GM12892 (cell line): ENCODE results near the gene PACSIN1.

Experiments used
- POLR2A ChIP-seq: IDR thresholded peaks from 2 replicates; pipeline ENCODE4 v1.6.1; 2011; ENCODE audit warnings: low read depth, low read length, control low read depth
- POLR2AphosphoS5 ChIP-seq: IDR thresholded peaks from 2 replicates; pipeline ENCODE4 v1.6.1; 2011; ENCODE audit warnings: low read depth, low read length, control low read depth
- TAF1 ChIP-seq: IDR thresholded peaks from 2 replicates; pipeline ENCODE4 v1.6.1; 2011; ENCODE audit warnings: low read depth, mild to moderate bottlenecking, control low read depth, low read length, borderline replicate concordance

GRCh38 chr6:34468378-34468892, 2.6 kb downstream of the PACSIN1 start:
- TF ChIP-seq POLR2AphosphoS5 (no peak), POLR2A (no peak), TAF1 (no peak)
